ENCODE data around the gene ZNF408.

The ZNF408 gene

GRCh38 chr11:46726206-46726862 lies 25.5 kb downstream of the ZNF408 start:
- DNase-seq (ENCODE audit: low read depth in 2 of 2): no peak

- no peak for DNase-seq (ENCODE audit: low read depth in 2 of 2)
These were observed 27.3 kb downstream of the ZNF408 start for GRCh38 chr11:46727952-46728658.

DNA sequence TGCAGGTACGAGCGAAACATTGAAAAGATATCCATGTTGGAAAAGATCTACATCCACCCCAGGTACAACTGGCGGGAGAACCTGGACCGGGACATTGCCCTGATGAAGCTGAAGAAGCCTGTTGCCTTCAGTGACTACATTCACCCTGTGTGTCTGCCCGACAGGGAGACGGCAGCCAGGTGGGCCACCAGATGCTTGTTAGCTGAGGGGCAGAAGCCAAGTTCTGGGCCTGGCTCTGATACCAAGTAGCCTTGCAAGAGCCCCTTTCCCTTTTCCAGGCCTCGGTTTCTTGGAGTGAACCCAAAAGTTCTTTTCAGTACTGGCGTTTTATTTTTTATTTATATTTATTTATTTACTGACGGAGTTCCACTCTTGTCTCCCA lies 27.8 kb downstream of the ZNF408 start:
- no peak for DNase-seq (ENCODE audit: low read depth in 2 of 2)

DNA sequence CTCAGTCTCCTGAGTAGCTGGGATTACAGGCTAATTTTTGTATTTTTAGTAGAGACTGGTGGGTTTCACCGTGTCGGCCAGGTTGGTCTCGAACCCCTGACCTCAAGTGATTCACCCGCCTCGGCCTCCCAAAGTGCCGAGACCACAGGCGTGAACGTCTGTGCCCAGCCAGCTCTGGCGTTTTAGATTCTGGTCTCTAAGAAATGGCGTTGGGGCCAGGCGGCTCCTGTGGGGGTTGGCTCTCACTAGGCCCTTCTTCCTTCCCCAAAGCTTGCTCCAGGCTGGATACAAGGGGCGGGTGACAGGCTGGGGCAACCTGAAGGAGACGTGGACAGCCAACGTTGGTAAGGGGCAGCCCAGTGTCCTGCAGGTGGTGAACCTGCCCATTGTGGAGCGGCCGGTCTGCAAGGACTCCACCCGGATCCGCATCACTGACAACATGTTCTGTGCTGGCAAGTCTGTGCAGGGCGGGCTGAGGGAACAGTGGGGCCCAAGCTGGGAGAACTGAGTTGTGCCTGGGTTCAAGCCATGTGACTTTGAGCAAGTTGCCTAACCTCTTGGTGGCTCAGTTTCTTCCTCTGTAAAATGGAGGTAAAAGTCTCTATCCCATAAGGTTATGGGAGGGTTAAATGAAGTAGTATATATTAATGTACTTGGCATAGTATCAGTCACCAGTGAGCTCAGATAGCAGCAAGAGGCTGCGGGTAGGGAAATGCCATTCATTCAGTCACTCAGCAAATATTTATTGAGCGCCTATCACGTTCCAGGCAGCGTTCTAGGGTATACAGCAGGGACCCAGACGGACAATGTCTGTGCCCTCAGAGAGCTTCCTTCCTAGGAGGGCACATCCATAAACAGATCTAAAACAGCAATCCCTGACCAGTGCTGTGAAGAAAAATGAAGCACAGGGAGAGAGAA lies 28.5 kb downstream of the ZNF408 start:
- no peak for DNase-seq (ENCODE audit: low read depth in 2 of 2)

- DNase-seq (ENCODE audit: low read depth in 2 of 2): no peak
These were observed 30.7 kb downstream of the ZNF408 start for GRCh38 chr11:46731545-46731944.

- DNase-seq (ENCODE audit: low read depth in 2 of 2): no peak
These were observed 32.4 kb downstream of the ZNF408 start for GRCh38 chr11:46733234-46733633.

DNA sequence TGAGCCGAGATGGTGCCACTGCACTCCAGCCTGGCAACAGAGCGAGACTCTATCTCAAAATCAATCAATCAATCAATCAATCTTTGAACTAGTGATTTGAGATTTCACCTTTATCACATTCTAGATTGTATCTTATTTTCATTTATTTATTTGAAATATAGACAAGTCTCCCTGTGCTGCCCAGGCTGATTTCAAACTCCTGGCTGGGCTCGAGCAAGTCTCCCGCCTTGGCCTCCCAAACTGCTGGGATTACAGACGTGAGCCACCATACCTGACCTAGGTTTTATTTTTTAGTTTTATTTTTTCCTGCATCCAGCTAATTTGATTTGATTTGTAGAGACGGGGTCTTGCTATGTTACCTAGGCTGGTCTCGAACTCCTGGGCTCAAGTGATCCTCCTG lies 35.3 kb downstream of the ZNF408 start:
- no peak for DNase-seq (ENCODE audit: low read depth in 2 of 2)

DNA sequence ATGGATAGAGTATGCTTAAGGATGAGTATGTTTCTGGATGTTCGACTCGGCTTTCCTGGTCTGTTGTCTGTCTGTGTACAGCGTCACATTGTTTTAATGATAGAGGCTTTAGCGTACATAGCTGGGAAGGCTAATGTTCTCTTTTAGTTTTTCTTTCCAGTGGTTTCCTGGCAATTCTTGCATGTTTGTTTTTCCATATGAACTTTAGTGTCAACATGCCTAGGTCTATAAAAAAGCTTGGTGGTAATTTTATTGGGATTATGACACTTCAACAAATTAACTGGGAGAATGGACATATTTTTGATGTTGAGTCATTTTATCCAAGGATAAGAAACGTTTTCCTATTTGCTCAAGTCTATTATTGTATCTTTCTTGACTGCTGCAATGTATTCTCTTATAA lies 35.8 kb downstream of the ZNF408 start:
- DNase-seq (ENCODE audit: low read depth in 2 of 2): no peak

DNA sequence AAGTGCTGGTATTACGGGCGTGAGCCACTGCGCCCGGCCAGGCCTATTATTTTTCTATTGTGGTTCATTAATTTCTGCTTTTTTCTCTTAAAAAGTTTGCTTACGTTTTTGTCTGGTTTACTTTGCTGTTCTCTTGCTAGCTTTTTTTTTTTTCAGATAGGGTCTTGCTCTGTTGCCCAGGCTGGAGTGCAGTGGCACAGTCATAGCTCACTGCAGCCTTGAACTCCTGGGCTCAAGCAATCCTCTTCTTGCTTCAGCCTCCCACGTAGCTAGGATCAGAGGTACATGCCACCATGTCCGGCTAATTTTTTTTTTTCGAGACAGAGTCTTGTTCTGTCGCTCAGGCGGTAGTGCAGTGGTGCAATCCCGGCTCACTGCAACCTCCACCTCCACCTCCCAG lies 36.9 kb downstream of the ZNF408 start:
- DNase-seq (ENCODE audit: low read depth in 2 of 2): no peak

- no peak for DNase-seq (ENCODE audit: low read depth in 2 of 2)
These were observed 38.1 kb downstream of the ZNF408 start for GRCh38 chr11:46738887-46739286.

- no peak for DNase-seq (ENCODE audit: low read depth in 2 of 2)
These were observed 41.0 kb downstream of the ZNF408 start for GRCh38 chr11:46741600-46742484.

DNA sequence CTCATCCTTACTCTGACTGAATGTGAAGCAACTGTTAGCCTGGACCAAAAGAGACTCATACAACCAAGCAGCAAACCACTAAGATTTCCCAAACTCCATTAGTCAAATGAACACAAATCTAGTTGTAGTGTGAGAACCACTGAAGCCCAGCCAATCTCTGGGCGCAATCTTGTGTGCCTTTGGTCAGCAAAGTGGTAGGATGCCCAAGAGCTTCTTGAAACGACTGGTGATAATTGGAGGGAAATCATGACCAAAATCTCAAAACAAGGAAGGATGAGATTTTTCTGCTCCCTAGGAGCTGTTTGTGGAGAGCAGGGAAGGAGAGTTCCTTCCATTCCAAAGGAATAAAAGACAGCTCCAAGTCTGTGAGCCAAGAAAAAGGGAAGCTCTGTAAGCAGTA lies 42.2 kb downstream of the ZNF408 start:
- DNase-seq (ENCODE audit: low read depth in 2 of 2): no peak

DNA sequence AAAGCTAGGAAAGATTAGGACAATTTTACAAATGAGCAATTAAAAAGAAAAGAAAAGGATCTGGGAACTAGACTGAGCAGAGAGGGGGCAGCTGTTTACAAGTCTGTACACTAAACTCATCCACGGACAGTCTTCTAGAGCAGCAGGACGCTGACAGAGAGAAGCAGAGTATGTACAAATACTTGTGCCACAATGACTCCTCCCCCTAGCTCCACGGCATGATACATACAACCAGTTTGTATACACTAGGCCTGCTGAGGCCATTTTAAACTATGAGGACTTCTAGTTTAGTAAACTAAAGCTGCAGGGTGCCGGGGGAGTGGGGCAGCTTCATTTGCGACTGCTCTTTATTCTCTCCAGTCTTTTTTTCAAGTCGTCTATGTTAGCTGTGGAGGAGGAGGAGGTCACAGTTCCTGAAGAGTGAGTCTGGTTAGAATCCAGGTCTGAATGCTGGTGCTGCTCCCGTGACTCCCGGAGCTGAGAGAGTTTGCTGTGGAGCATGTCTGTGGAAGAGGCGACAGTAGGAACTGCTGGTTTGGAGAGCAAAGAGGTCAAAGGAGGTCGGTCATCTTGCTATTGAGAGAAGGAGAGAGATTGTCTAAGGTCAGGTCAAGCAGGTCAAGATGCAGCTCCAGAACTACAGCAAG lies 43.0 kb downstream of the ZNF408 start:
- no peak for DNase-seq (ENCODE audit: low read depth in 2 of 2)

DNA sequence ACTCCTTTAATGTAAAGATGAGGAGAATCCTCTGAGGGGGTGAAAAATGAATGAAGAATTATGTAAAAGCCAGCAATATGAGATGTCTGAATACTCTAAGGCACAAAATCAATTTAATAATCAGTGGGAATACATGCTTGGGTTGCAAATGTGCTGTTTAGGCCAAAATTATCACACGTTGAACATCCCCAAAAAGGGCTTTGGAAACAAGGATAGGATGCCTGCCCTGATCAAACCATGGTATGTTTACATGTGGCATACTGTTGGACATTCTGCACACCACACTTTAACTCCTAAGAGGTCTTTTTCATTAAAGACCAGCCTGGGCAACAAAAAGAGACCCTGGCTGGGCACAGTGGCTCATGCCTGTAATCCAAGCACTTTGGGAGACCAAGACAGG lies 44.5 kb downstream of the ZNF408 start:
- no peak for DNase-seq (ENCODE audit: low read depth in 2 of 2)

DNA sequence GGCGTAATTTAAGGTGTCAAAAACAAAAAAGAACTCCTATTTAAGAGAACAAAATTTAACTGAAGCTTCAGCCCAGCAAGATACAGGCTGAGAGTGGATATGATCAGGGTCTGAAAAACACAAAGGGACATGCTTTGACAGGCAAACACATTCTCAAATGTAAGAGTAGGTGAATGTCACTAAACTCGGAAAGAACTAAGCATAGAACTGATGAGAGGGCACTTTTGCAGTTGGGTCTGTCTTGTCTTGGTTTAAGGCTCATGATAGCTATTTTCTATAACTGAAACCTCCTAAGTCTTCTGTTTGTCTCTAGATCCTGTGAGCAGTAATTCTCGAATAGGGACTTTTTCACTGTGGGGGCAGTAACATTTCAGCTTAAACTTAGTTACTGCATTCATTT lies 45.2 kb downstream of the ZNF408 start:
- no peak for DNase-seq (ENCODE audit: low read depth in 2 of 2)

DNA sequence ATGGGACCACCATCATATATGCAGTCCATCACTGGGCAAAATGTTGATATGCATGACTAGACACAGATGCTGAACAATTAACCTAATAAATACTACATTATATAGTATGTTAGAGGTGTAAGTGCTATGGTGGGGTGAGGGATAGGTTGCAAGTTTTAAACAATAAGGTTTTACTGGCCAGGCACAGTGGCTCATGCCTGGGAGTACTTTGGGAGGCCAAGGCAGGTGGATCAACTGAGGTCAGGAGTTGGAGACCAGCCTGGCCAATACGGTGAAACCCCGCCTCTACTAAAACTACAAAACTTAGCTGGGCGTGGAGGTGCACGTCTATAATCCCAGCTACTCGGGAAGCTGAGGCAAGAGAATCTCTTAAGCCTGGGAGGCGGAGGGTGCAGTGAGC lies 46.3 kb downstream of the ZNF408 start:
- no peak for DNase-seq (ENCODE audit: low read depth in 2 of 2)

Data from stimulated activated CD4-positive, alpha-beta T cell treated with anti-CD3 and anti-CD28 coated beads, Interleukin-1b, Interleukin-23, amount 100 ng/mL, for 1 hour (primary cell).